Measurements from ENCODE around the gene THSD1.
A peak's percentile ranks its signal among the peaks of the same experiment; 100 is the strongest.

The THSD1 gene

DNA sequence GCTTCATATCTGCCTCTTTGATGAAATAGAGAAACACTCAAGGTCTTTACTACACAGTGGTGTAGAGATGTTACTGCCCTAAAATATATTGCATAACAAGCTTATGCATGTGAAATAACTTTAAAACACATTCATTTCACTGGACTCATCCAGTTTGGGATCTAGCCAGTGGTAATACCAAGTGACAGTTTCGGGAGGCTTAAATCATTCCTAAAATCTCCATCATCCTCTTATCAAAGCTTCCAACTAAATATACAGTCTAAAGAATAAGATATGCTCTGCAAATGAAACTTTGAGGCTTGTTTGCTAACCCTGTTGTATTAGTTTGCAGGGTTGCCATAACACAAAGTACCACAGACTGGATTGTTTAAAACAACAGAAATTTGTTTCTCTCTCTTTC, 52.8 kb downstream of the THSD1 start:
- ChIA-PET CTCF (interaction anchor here (1.5 kb wide), 1 partner anchor 97 kb away, joined by 7 read pairs; the partner anchor contains the start of gene VPS36), POLR2A (no interaction called here)
- no peak for TF ChIP-seq PRDM1 (tag by site-specific recombination; IDR thresholded peaks at IDR 0.05)
- no peak for TF ChIP-seq ZXDB (tag by site-specific recombination; IDR thresholded peaks at IDR 0.05)
- TF ChIP-seq ZNF211 (tag by site-specific recombination; IDR thresholded peaks at IDR 0.05; ENCODE audit: low read depth), result no peak
- TF ChIP-seq, protein P1, sequence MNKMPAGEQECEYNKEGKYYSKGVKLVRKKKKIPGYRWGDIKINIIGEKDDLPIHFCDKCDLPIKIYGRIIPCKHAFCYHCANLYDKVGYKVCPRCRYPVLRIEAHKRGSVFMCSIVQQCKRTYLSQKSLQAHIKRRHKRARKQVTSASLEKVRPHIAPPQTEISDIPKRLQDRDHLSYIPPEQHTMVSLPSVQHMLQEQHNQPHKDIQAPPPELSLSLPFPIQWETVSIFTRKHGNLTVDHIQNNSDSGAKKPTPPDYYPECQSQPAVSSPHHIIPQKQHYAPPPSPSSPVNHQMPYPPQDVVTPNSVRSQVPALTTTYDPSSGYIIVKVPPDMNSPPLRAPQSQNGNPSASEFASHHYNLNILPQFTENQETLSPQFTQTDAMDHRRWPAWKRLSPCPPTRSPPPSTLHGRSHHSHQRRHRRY (tag by site-specific recombination; IDR thresholded peaks at IDR 0.05), result no peak
- TF ChIP-seq ZNF155 (tag by site-specific recombination; IDR thresholded peaks at IDR 0.05), result no peak
- no peak for TF ChIP-seq ZNF530 (tag by site-specific recombination; IDR thresholded peaks at IDR 0.05; ENCODE audit: low read depth)
- TF ChIP-seq, protein P2, sequence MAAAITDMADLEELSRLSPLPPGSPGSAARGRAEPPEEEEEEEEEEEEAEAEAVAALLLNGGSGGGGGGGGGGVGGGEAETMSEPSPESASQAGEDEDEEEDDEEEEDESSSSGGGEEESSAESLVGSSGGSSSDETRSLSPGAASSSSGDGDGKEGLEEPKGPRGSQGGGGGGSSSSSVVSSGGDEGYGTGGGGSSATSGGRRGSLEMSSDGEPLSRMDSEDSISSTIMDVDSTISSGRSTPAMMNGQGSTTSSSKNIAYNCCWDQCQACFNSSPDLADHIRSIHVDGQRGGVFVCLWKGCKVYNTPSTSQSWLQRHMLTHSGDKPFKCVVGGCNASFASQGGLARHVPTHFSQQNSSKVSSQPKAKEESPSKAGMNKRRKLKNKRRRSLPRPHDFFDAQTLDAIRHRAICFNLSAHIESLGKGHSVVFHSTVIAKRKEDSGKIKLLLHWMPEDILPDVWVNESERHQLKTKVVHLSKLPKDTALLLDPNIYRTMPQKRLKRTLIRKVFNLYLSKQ (tag by site-specific recombination; IDR thresholded peaks at IDR 0.05; ENCODE audit: borderline replicate concordance), result no peak
- TF ChIP-seq ZNF148 (tag by site-specific recombination; IDR thresholded peaks at IDR 0.05; ENCODE audit: borderline replicate concordance), result no peak
- no peak for TF ChIP-seq ZNF791 (tag by site-specific recombination; IDR thresholded peaks at IDR 0.05)
- Histone ChIP-seq H3K4me1 (ENCODE audit: control insufficient read depth, insufficient read depth, low read length) (no peaks in the 10 kb centered on the region; the same call in 1 of the 2 replicates), H3K9me3 (ENCODE audit: control insufficient read depth, insufficient read depth, low read depth, low read length) (no peaks in the 10 kb centered on the region), H3K4me3 (ENCODE audit: low read depth, low read length) (no peak overlapping the region), H3K27ac (ENCODE audit: extremely low read depth, low read depth, low read length) (no peak overlapping the region), H3K36me3 (ENCODE audit: control insufficient read depth in 2 of 2, insufficient read depth in 1 of 2, low read length in 2 of 2) (no peaks in the 10 kb centered on the region)

DNA sequence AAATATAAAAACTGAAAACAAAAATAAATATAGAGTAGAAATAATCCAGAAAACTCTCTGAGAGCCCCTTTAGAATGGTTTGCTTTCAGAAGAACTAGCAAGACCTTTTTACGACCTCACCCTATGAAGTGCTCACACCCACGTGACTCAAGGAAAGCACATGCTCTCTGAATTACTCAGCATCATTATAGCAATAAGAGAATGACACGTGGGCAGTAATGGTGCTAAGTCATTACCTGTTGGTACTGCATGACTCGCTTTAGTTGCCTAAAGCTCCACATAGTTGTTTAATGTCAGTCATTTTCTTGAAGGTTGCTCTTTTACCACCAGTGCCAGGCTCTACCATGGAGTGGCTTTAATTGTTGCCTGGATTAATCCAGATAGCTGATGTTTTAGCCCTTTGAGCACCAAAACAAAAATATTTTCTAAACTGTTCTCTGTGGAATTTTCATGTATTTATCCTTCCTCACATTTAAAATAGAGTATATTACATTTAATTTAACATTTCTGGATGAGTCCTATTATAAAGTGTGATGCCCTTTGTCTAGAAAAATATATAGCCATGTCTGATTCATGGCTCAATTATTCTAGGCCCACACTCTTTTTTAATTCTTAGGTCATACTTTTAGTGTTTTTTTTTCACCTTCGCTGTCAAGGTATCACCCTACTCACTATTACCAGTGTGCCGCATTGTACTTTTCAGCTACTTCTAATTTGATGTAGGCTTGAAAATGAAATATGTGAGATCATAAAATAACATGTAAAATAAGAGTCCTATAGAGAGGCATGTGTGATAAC, 56.8 kb downstream of the THSD1 start:
- POLR2A ChIA-PET, result interaction anchor here (0.9 kb wide), 1 partner anchor 101 kb away, joined by 4 read pairs; the partner anchor contains the start of gene VPS36
- TF ChIP-seq MEIS1 (CRISPR knock-in tag; IDR thresholded peaks at IDR 0.05; ENCODE audit: borderline replicate concordance) (no peak), ZNF266 (tag by site-specific recombination; IDR thresholded peaks at IDR 0.05; ENCODE audit: low read depth) (no peak), SP3 (tag by site-specific recombination; IDR thresholded peaks at IDR 0.05) (no peak), ZEB2 (tag by site-specific recombination; IDR thresholded peaks at IDR 0.05) (no peak), ZBTB17 (tag by site-specific recombination; IDR thresholded peaks at IDR 0.05) (0 out of 2 replicates have a peak, but pooled peaks have one; percentile 25), ZNF19 (tag by site-specific recombination; IDR thresholded peaks at IDR 0.05; ENCODE audit: low read depth) (no peak), ZNF785 (tag by site-specific recombination; IDR thresholded peaks at IDR 0.05) (no peak), ZNF350 (tag by site-specific recombination; IDR thresholded peaks at IDR 0.05) (no peak), ZNF501 (tag by site-specific recombination; IDR thresholded peaks at IDR 0.05) (0 out of 2 replicates have a peak, but pooled peaks have one; percentile 31), ZNF202 (tag by site-specific recombination; IDR thresholded peaks at IDR 0.05; ENCODE audit: borderline replicate concordance) (no peak), ZNF549 (tag by site-specific recombination; IDR thresholded peaks at IDR 0.05) (no peak)
- TF ChIP-seq, protein P3, sequence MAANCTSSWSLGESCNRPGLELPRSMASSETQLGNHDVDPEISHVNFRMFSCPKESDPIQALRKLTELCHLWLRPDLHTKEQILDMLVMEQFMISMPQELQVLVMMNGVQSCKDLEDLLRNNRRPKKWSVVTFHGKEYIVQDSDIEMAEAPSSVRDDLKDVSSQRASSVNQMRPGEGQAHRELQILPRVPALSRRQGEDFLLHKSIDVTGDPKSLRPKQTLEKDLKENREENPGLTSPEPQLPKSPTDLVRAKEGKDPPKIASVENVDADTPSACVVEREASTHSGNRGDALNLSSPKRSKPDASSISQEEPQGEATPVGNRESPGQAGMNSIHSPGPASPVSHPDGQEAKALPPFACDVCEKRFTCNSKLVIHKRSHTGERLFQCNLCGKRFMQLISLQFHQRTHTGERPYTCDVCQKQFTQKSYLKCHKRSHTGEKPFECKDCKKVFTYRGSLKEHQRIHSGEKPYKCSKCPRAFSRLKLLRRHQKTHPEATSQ (tag by site-specific recombination; IDR thresholded peaks at IDR 0.05), result no peak
- TF ChIP-seq, protein P4, sequence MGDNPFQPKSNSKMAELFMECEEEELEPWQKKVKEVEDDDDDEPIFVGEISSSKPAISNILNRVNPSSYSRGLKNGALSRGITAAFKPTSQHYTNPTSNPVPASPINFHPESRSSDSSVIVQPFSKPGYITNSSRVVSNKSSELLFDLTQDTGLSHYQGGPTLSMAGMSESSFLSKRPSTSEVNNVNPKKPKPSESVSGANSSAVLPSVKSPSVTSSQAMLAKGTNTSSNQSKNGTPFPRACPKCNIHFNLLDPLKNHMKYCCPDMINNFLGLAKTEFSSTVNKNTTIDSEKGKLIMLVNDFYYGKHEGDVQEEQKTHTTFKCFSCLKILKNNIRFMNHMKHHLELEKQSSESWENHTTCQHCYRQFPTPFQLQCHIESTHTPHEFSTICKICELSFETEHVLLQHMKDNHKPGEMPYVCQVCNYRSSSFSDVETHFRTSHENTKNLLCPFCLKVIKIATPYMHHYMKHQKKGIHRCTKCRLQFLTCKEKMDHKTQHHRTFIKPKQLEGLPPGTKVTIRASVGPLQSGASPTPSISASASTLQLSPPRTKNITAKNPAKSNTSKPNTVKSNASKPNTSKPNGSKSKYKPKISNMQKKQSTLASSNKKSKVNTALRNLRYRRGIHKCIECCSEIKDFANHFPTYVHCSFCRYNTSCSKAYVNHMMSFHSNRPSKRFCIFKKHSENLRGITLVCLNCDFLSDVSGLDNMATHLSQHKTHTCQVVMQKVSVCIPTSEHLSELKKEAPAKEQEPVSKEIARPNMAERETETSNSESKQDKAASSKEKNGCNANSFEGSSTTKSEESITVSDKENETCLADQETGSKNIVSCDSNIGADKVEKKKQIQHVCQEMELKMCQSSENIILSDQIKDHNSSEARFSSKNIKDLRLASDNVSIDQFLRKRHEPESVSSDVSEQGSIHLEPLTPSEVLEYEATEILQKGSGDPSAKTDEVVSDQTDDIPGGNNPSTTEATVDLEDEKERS (tag by site-specific recombination; IDR thresholded peaks at IDR 0.05), result no peak
- TF ChIP-seq, protein P5, sequence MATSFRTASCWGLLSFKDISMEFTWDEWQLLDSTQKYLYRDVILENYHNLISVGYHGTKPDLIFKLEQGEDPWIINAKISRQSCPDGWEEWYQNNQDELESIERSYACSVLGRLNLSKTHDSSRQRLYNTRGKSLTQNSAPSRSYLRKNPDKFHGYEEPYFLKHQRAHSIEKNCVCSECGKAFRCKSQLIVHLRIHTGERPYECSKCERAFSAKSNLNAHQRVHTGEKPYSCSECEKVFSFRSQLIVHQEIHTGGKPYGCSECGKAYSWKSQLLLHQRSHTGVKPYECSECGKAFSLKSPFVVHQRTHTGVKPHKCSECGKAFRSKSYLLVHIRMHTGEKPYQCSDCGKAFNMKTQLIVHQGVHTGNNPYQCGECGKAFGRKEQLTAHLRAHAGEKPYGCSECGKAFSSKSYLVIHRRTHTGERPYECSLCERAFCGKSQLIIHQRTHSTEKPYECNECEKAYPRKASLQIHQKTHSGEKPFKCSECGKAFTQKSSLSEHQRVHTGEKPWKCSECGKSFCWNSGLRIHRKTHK (tag by site-specific recombination; IDR thresholded peaks at IDR 0.05), result no peak

More for the DNA sequence above, 56.8 kb downstream of the THSD1 start:
- no peaks in the 10 kb centered on the region for H3K9me3 ChIP-seq (ENCODE audit: control insufficient read depth, insufficient read depth, low read depth, low read length)
- H3K27ac ChIP-seq (ENCODE audit: extremely low read depth, low read depth, low read length), result no peak overlapping the region
- H3K36me3 ChIP-seq (ENCODE audit: control insufficient read depth in 2 of 2, insufficient read depth in 1 of 2, low read length in 2 of 2), result no peaks in the 10 kb centered on the region
- CTCF ChIA-PET, result interaction anchor here (0.6 to 1.3 kb wide), 3 partner anchors 101 to 113 kb away, joined by 4 read pairs; no protein-coding TSS in a partner anchor
- H3K4me1 ChIP-seq (ENCODE audit: control insufficient read depth, insufficient read depth, low read length), result no peaks in the 10 kb centered on the region
- no peak overlapping the region for H3K4me3 ChIP-seq (ENCODE audit: low read depth, low read length)

All from HEK293 (cell line).